Neural progenitor cell (in vitro differentiated cells): Measurements from ENCODE around the gene ANGEL1. TPM values are rescaled to one million over a fixed set of nuclear protein-coding genes. Genes with fewer than 3 reads are reported as not detected.

Source experiments
- DNase-seq: peaks from one replicate; pipeline ENCODE4 v3.0.0-alpha.2; 2016; ENCODE audit warnings: low spot score
- H2AFZ ChIP-seq: fragments of 200-600 bp; sonication (generic); replicated peaks from 2 replicates; pipeline ENCODE4 v1.6.1; 2016; ENCODE audit warnings: antibody characterized with exemption
- H3F3A ChIP-seq: fragments of 200-600 bp; sonication (generic); 2 replicates; pipeline ENCODE4 v1.6.1; 2016; ENCODE audit warnings: antibody characterized with exemption, low read depth
- H3K27ac ChIP-seq: fragments of 200-600 bp; sonication (generic); 2 replicates; pipeline ENCODE4 v1.5.1; 2016; ENCODE audit warnings: mild to moderate bottlenecking
- H3K27me3 ChIP-seq: fragments of 200-600 bp; sonication (generic); 2 replicates; pipeline ENCODE4 v1.6.1; 2016; ENCODE audit warnings: mild to moderate bottlenecking, moderate library complexity
- H3K36me3 ChIP-seq: fragments of 200-600 bp; sonication (generic); 2 replicates; pipeline ENCODE4 v1.5.1; 2016
- H3K4me1 ChIP-seq: fragments of 200-600 bp; sonication (generic); 2 replicates; pipeline ENCODE4 v1.6.1; 2016; ENCODE audit warnings: mixed run types
- H3K4me2 ChIP-seq: fragments of 200-600 bp; sonication (generic); 2 replicates; pipeline ENCODE4 v1.6.1; 2016
- H3K4me3 ChIP-seq: fragments of 200-600 bp; sonication (generic); 2 replicates; pipeline ENCODE4 v1.5.1; 2016
- H3K79me2 ChIP-seq: fragments of 200-600 bp; sonication (generic); 2 replicates; pipeline ENCODE4 v1.6.1; 2016; ENCODE audit warnings: low read depth
- H3K9ac ChIP-seq: fragments of 200-600 bp; sonication (generic); 2 replicates; pipeline ENCODE4 v1.6.1; 2016
- H3K9me3 ChIP-seq: fragments of 200-600 bp; sonication (generic); 2 replicates; pipeline ENCODE4 v1.5.1; 2016; ENCODE audit warnings: low read depth
- H4K20me1 ChIP-seq: fragments of 200-600 bp; sonication (generic); 2 replicates; pipeline ENCODE4 v1.6.1; 2016; ENCODE audit warnings: low read depth
- H3K27ac Mint-ChIP-seq: 3 replicates; pipeline ENCODE4 v1.8.0; 2021; ENCODE audit warnings: mixed read lengths
- H3K27me3 Mint-ChIP-seq: 2 replicates; pipeline ENCODE4 v1.8.0; 2022; ENCODE audit warnings: low read depth, mild to moderate bottlenecking, inconsistent platforms, moderate library complexity, mixed read lengths; ENCODE audit not compliant: insufficient read depth
- H3K36me3 Mint-ChIP-seq: 3 replicates; pipeline ENCODE4 v1.8.0; 2021; ENCODE audit warnings: mixed read lengths
- H3K4me1 Mint-ChIP-seq: 3 replicates; pipeline ENCODE4 v1.8.0; 2021; ENCODE audit warnings: mixed read lengths
- H3K4me3 Mint-ChIP-seq: 3 replicates; pipeline ENCODE4 v1.8.0; 2021; ENCODE audit warnings: mild to moderate bottlenecking, moderate library complexity, mixed read lengths
- H3K9me3 Mint-ChIP-seq: 3 replicates; pipeline ENCODE4 v1.8.0; 2020; ENCODE audit warnings: mixed read lengths
- EZH2 ChIP-seq: fragments of 200-600 bp; sonication (generic); IDR thresholded peaks from 2 replicates; pipeline ENCODE4 v1.6.1; 2017; ENCODE audit warnings: antibody characterized with exemption, mild to moderate bottlenecking, moderate library complexity
- EZH2phosphoT487 ChIP-seq: fragments of 200-600 bp; sonication (generic); IDR thresholded peaks from 2 replicates; pipeline ENCODE4 v1.6.1; 2017; ENCODE audit warnings: antibody characterized with exemption
- total RNA-seq: library from RNA; depleted of rRNA; stranded (reverse); fragments of >200 nt; gene quantifications from 2 replicates; pipeline ENCODE4 v1.2.3, GENCODE V29; 2015; ENCODE audit warnings: low replicate concordance
- TF ChIP-seq, protein P1 (sequence below): fragments of 200-600 bp; sonication (generic); IDR thresholded peaks from 2 replicates; pipeline ENCODE4 v1.5.1; 2017; ENCODE audit warnings: antibody characterized with exemption, mild to moderate bottlenecking

ANGEL1 gene
- total RNA-seq, 1 donor from 2014 or later = 23.2 TPM

DNA sequence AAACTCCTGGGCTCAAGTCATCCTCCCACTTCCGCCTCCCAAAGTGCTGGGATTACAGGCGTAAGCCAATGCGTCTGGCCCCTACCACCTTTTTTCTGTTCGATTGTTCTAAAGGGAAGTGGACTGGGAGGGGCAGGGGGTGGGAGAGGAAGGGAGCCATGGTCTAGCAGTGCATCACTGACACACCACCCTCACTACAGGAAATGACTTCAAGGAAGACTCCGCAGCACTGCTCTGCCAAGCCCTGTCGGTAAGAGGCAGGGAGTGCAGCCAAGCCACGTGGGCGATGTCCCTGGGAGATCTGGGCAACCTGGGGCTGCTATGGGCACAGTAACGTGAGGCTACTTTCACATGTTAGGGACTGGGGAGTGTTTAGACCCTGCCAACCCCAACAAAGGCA lies 31.5 kb upstream of the ANGEL1 start:
- H3K4me2 ChIP-seq = no peak overlapping the region
- Mint-ChIP-seq H3K27me3 (no peaks in the 10 kb centered on the region), H3K4me3 (no peak overlapping the region), H3K36me3 (no peaks in the 10 kb centered on the region), H3K4me1 (peaks cover 2% of the 10 kb centered on the region), H3K27ac (no peak overlapping the region), H3K9me3 (no peaks in the 10 kb centered on the region)
- H3F3A ChIP-seq = no peaks in the 10 kb centered on the region
- H3K4me1 ChIP-seq = no peaks in the 10 kb centered on the region
- peak; percentile 18 for DNase-seq
- TF ChIP-seq EZH2phosphoT487 (no peak), EZH2 (no peak)
- TF ChIP-seq, protein P1, sequence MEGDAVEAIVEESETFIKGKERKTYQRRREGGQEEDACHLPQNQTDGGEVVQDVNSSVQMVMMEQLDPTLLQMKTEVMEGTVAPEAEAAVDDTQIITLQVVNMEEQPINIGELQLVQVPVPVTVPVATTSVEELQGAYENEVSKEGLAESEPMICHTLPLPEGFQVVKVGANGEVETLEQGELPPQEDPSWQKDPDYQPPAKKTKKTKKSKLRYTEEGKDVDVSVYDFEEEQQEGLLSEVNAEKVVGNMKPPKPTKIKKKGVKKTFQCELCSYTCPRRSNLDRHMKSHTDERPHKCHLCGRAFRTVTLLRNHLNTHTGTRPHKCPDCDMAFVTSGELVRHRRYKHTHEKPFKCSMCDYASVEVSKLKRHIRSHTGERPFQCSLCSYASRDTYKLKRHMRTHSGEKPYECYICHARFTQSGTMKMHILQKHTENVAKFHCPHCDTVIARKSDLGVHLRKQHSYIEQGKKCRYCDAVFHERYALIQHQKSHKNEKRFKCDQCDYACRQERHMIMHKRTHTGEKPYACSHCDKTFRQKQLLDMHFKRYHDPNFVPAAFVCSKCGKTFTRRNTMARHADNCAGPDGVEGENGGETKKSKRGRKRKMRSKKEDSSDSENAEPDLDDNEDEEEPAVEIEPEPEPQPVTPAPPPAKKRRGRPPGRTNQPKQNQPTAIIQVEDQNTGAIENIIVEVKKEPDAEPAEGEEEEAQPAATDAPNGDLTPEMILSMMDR = no peak
- H3K79me2 ChIP-seq = no peaks in the 10 kb centered on the region
- no peaks in the 10 kb centered on the region for H4K20me1 ChIP-seq
- H3K36me3 ChIP-seq = no peaks in the 10 kb centered on the region
- H3K9ac ChIP-seq = no peak overlapping the region
- H2AFZ ChIP-seq = peak overlapping the region; percentile 76
- H3K27ac ChIP-seq = no peak overlapping the region
- H3K4me3 ChIP-seq = no peak overlapping the region
- H3K9me3 ChIP-seq = no peaks in the 10 kb centered on the region
- no peaks in the 10 kb centered on the region for H3K27me3 ChIP-seq

DNA sequence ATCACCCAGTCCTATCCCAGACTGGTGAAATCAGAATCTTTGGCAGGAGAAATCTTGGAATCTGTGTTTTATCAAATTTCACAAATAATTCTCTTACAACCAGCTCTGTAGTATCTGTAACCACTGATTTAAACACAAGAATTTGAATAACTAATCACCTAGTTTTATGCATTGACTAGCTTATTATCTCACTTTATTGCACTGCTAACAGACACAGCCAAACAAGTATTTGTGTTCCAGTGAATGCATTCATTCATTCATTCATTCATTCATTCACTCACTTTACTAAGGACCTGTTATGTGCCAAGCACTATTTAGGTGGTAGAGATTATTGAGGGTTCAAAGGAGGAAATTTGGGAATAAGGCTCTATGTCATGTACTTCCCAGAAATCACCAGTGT lies 29.7 kb upstream of the ANGEL1 start:
- Histone ChIP-seq H4K20me1 (no peaks in the 10 kb centered on the region), H3K4me3 (no peak overlapping the region), H3K36me3 (no peaks in the 10 kb centered on the region), H2AFZ (no peak overlapping the region), H3K79me2 (no peaks in the 10 kb centered on the region), H3K4me2 (no peak overlapping the region), H3K9me3 (no peaks in the 10 kb centered on the region), H3K27ac (no peak overlapping the region), H3F3A (no peaks in the 10 kb centered on the region), H3K4me1 (peaks cover 9% of the 10 kb centered on the region), H3K9ac (no peak overlapping the region), H3K27me3 (no peaks in the 10 kb centered on the region)
- no peaks in the 10 kb centered on the region for H3K36me3 Mint-ChIP-seq
- H3K27me3 Mint-ChIP-seq = no peaks in the 10 kb centered on the region
- no peaks in the 10 kb centered on the region for H3K9me3 Mint-ChIP-seq
- H3K4me3 Mint-ChIP-seq = no peak overlapping the region
- TF ChIP-seq, protein P1 = no peak
- no peak for TF ChIP-seq EZH2
- no peak for TF ChIP-seq EZH2phosphoT487
- no peaks in the 10 kb centered on the region for H3K4me1 Mint-ChIP-seq
- H3K27ac Mint-ChIP-seq = no peak overlapping the region
- no peak for DNase-seq

DNA sequence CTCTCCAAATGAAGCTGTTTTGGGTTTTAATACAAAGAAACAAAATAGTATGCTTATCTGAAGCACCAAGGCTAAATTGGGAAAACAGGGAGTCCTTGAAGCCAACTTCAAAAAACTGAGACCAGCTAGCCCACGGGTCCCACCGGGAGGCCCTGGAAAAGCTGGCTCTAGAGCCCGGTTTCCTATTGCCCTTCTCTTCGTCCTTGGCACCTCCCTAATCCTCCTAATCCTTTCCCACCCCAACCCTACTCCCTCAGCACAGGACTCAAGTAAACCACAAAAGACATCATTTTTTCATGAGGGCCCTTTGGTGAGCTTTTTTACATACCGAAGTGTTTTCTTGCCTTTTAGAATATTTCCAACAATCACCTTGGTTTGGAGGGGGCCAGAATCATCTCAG lies 24.8 kb upstream of the ANGEL1 start:
- H3K4me3 Mint-ChIP-seq = no peak overlapping the region
- Histone ChIP-seq H4K20me1 (no peaks in the 10 kb centered on the region), H3K4me1 (peaks cover 21% of the 10 kb centered on the region), H2AFZ (no peak overlapping the region), H3K27ac (peak overlapping the region; percentile 8), H3K4me3 (no peak overlapping the region), H3K27me3 (no peaks in the 10 kb centered on the region), H3K4me2 (peak overlapping the region; percentile 37), H3K79me2 (no peaks in the 10 kb centered on the region), H3K36me3 (no peaks in the 10 kb centered on the region), H3K9ac (no peak overlapping the region), H3F3A (no peaks in the 10 kb centered on the region), H3K9me3 (no peaks in the 10 kb centered on the region)
- H3K4me1 Mint-ChIP-seq = peaks cover 14% of the 10 kb centered on the region
- no peak for TF ChIP-seq EZH2phosphoT487
- TF ChIP-seq, protein P1 = no peak
- TF ChIP-seq EZH2 = no peak
- H3K27ac Mint-ChIP-seq = no peak overlapping the region
- DNase-seq = peak; percentile 56
- peaks cover 2% of the 10 kb centered on the region for H3K9me3 Mint-ChIP-seq
- H3K36me3 Mint-ChIP-seq = no peaks in the 10 kb centered on the region
- H3K27me3 Mint-ChIP-seq = no peaks in the 10 kb centered on the region
